Measurements from ENCODE around the gene OLFML2B.

GRCh38 chr1:162059721-162060120 is 36.1 kb upstream of the OLFML2B start:
- TF ChIP-seq CTCF (conservative IDR thresholded peaks at IDR 0.05; ENCODE audit: low read depth, low read length): no peak
- TF ChIP-seq EZH2 (IDR thresholded peaks at IDR 0.05; ENCODE audit: borderline replicate concordance, low read depth, low read length, poor library complexity, severe bottlenecking): no peak
